Measurements from ENCODE around the gene FOXK1. TPM values are rescaled to one million over a fixed set of nuclear protein-coding genes. Genes with fewer than 3 reads are reported as not detected.

FOXK1 gene
- total RNA-seq, 6 experiments from 2014 or later: 3.8 to 8.4 (median 6.9) TPM

DNA sequence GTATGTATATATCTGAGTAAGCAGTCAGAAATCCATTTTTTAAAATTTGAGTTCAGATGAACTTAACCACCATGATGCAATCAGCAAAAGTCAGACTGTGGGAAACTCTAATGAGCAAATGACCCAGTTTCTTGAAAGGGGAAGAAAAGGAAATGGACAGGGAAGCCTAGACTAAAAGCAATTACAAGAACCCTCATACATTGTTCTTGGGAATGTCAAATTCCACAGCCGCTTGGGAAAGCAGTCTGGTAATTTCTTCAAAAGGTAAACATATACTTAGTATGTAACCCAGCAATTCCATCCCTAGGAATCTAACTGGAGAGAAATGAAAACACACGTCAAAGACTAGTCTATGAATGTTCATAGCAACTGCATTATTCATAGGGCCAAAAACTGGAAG is 16.4 kb upstream of the FOXK1 start:
- no peak for TF ChIP-seq POLR2A (IDR thresholded peaks at IDR 0.05)
- TF ChIP-seq, protein P1, sequence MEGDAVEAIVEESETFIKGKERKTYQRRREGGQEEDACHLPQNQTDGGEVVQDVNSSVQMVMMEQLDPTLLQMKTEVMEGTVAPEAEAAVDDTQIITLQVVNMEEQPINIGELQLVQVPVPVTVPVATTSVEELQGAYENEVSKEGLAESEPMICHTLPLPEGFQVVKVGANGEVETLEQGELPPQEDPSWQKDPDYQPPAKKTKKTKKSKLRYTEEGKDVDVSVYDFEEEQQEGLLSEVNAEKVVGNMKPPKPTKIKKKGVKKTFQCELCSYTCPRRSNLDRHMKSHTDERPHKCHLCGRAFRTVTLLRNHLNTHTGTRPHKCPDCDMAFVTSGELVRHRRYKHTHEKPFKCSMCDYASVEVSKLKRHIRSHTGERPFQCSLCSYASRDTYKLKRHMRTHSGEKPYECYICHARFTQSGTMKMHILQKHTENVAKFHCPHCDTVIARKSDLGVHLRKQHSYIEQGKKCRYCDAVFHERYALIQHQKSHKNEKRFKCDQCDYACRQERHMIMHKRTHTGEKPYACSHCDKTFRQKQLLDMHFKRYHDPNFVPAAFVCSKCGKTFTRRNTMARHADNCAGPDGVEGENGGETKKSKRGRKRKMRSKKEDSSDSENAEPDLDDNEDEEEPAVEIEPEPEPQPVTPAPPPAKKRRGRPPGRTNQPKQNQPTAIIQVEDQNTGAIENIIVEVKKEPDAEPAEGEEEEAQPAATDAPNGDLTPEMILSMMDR (IDR thresholded peaks at IDR 0.05): no peak
- Histone ChIP-seq H3K27ac (no peak overlapping the region), H3K27me3 (no peaks in the 10 kb centered on the region), H3K4me1 (no peaks in the 10 kb centered on the region), H3K36me3 (no peaks in the 10 kb centered on the region), H3K4me3 (no peak overlapping the region), H3K9me3 (no peaks in the 10 kb centered on the region)
- ATAC-seq: no peak
- no peak for DNase-seq
- 57% methylated on average over 2 of the region's 2 CpGs for WGBS (ENCODE audit: insufficient coverage, low coverage, low lambda C conversion rate, missing lambda C conversion rate)
- intact Hi-C loops (cut with DNase I): no loop called here

DNA sequence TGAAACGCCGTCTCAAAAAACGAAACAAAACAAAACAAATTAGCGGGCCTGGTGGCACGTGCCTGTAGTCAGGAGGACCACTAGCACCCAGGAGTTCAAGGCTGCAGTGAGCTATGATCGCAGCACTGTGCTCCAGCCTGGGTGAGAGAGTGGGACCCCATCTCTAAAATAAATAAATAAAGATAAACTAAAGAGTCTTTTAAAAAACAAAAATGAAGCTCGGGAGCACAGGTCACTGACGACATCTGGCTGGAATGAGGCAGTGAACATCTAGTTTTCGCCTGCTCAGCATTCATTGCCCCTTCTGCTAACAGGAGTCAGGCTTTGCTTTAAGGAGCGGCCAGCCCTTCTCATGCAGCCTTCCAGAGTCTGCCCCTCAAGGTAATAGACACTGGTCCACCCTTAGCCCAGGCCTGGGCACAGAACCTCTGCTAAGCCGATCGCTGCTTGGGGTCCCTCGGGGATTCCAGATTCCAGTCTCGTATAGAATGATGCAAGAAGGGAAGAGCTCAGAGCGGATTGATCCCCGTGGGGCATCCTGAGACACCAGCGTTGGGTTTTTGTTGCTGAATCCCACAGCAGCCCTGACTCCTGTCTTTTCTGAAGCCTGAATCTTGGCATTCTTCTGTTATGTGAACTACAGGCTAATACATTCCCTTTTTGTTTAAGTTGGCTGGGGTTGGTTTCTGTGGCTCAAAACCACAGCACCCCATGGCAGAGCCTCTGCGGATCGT is 14.2 kb upstream of the FOXK1 start:
- TF ChIP-seq, protein P1 (IDR thresholded peaks at IDR 0.05): no peak
- intact Hi-C loops (cut with DNase I): no loop called here
- no peak overlapping the region for H3K27ac ChIP-seq
- H3K27me3 ChIP-seq: no peaks in the 10 kb centered on the region
- H3K9me3 ChIP-seq: no peaks in the 10 kb centered on the region
- 70% methylated on average over 14 of the region's 19 CpGs for WGBS (ENCODE audit: insufficient coverage, low coverage, low lambda C conversion rate, missing lambda C conversion rate)
- no peaks in the 10 kb centered on the region for H3K4me1 ChIP-seq
- ATAC-seq (no peak), DNase-seq (no peak)
- H3K36me3 ChIP-seq: no peaks in the 10 kb centered on the region
- H3K4me3 ChIP-seq: no peak overlapping the region

DNA sequence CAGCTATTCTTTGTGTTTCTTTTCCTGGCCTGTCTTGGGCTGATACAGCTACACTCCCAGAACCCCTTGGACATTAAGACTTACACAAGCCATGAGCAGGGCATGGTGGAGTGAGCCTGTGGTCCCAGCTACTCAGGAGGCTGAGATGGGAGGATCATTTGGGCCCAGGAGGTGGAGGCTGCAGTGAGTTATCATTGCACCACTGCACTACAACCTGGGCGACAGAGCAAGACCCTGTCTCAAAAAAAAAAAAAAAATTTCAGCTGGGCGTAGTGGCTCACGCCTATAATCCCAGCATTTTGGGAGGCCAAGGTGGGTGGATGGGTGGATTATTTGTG is 13.6 kb upstream of the FOXK1 start:
- 87% methylated on average over 3 of the region's 3 CpGs for WGBS (ENCODE audit: insufficient coverage, low coverage, low lambda C conversion rate, missing lambda C conversion rate)
- Histone ChIP-seq H3K27me3 (no peaks in the 10 kb centered on the region), H3K36me3 (no peaks in the 10 kb centered on the region), H3K27ac (no peak overlapping the region), H3K4me1 (no peaks in the 10 kb centered on the region), H3K4me3 (no peak overlapping the region), H3K9me3 (no peaks in the 10 kb centered on the region)
- no peak for TF ChIP-seq POLR2A (IDR thresholded peaks at IDR 0.05)
- TF ChIP-seq, protein P1 (IDR thresholded peaks at IDR 0.05): no peak
- ATAC-seq: no peak
- no peak for DNase-seq
- intact Hi-C loops (cut with DNase I): no loop called here

DNA sequence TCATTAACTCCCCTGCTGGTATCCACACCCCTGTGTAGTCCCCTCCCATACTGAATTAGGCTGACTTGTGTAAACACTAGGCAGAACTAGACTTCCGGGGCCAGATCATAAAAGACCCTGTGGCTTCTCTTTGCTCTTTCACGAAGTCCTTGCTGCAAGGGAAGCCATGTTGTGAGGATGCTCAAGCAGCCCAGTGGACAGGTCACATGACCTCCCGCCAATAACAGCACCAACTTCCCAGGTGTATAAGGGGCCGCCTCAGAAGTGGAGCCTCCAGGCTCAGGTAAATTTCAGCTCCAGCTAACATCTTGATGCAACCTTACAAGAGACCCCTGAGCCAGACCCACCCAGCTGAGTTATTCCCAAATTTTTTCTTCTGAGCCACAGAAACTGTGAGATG is 11.3 kb upstream of the FOXK1 start:
- WGBS (ENCODE audit: insufficient coverage, low coverage, low lambda C conversion rate, missing lambda C conversion rate): 57% methylated on average over 2 of the region's 4 CpGs
- no peaks in the 10 kb centered on the region for H3K4me1 ChIP-seq
- intact Hi-C loops (cut with DNase I): no loop called here
- TF ChIP-seq, protein P1 (IDR thresholded peaks at IDR 0.05): no peak
- no peak for TF ChIP-seq POLR2A (IDR thresholded peaks at IDR 0.05)
- no peaks in the 10 kb centered on the region for H3K9me3 ChIP-seq
- H3K27me3 ChIP-seq: no peaks in the 10 kb centered on the region
- ATAC-seq: no peak
- no peak overlapping the region for H3K27ac ChIP-seq
- no peaks in the 10 kb centered on the region for H3K36me3 ChIP-seq
- no peak overlapping the region for H3K4me3 ChIP-seq
- DNase-seq: no peak

Data from right lobe of liver (tissue), 6 donors.